Panc1 (cell line): ENCODE measurements around the gene TMUB1.

Experiments used
- CTCF ChIP-seq: fragments of 450-650 bp; IDR thresholded peaks from 2 replicates; pipeline ENCODE4 v1.5.1; 2017; ENCODE audit warnings: mild to moderate bottlenecking
- TCF7L2 ChIP-seq: IDR thresholded peaks from 2 replicates; pipeline ENCODE4 v1.6.1; 2011; ENCODE audit warnings: mild to moderate bottlenecking, low read depth, low read length, inconsistent platforms

GRCh38 chr7:151115836-151116418, 32.6 kb upstream of the TMUB1 start:
- TF ChIP-seq CTCF (no peak), TCF7L2 (no peak)
